Astrocyte (in vitro differentiated cells and primary cell): ENCODE results near the gene PLPP1. TPM values are rescaled to one million over a fixed set of nuclear protein-coding genes. Genes with fewer than 3 reads are reported as not detected.

Experiments
- DNase-seq: peaks from one replicate; pipeline ENCODE4 v3.0.0-alpha.2; 2010; ENCODE audit warnings: low read depth
- FAIRE-seq: peaks from 2 replicates; lab custom pipeline; 2011; peaks lifted over from hg19 to GRCh38; lab: Jason Lieb, UNC
- H2AFZ ChIP-seq: 2 replicates; pipeline ENCODE4 v1.6.0; 2012; ENCODE audit warnings: low read depth, low read length, inconsistent platforms
- H3K27ac ChIP-seq: 2 replicates; pipeline ENCODE4 v1.5.1; 2011; ENCODE audit warnings: low read depth, low read length, inconsistent platforms
- H3K27me3 ChIP-seq: 2 replicates; pipeline ENCODE4 v1.6.0; 2011; ENCODE audit warnings: low read length, inconsistent platforms; ENCODE audit not compliant: insufficient read depth
- H3K36me3 ChIP-seq: 2 replicates; pipeline ENCODE4 v1.5.1; 2011; ENCODE audit warnings: low read length, inconsistent platforms; ENCODE audit not compliant: insufficient read depth
- H3K4me1 ChIP-seq: 2 replicates; pipeline ENCODE4 v1.5.1; 2011; ENCODE audit warnings: low read length, inconsistent platforms; ENCODE audit not compliant: insufficient read depth
- H3K4me2 ChIP-seq: 2 replicates; pipeline ENCODE4 v1.6.0; 2012; ENCODE audit warnings: low read length, inconsistent platforms
- H3K4me3 ChIP-seq: 2 replicates; pipeline ENCODE4 v1.5.1; 2011; ENCODE audit warnings: low read depth, mild to moderate bottlenecking, low read length, inconsistent platforms; ENCODE audit not compliant: insufficient read depth
- H3K79me2 ChIP-seq: 2 replicates; pipeline ENCODE4 v1.6.0; 2012; ENCODE audit warnings: mild to moderate bottlenecking, low read length, inconsistent platforms; ENCODE audit not compliant: insufficient read depth
- H3K9ac ChIP-seq: 2 replicates; pipeline ENCODE4 v1.6.0; 2012; ENCODE audit warnings: mild to moderate bottlenecking, low read length, inconsistent platforms
- H3K9me3 ChIP-seq: 2 replicates; pipeline ENCODE4 v1.5.1; 2012; ENCODE audit warnings: low read depth, mild to moderate bottlenecking, low read length, inconsistent platforms; ENCODE audit not compliant: insufficient read depth
- H4K20me1 ChIP-seq: 2 replicates; pipeline ENCODE4 v1.6.0; 2012; ENCODE audit warnings: low read length, inconsistent platforms; ENCODE audit not compliant: insufficient read depth
- H3K27ac Mint-ChIP-seq: one replicate; pipeline ENCODE4 v1.8.0; 2021; ENCODE audit warnings: mild to moderate bottlenecking, mixed read lengths; ENCODE audit not compliant: unreplicated experiment
- H3K27me3 Mint-ChIP-seq: one replicate; pipeline ENCODE4 v1.8.0; 2021; ENCODE audit warnings: low read depth, mixed read lengths; ENCODE audit not compliant: unreplicated experiment
- H3K36me3 Mint-ChIP-seq: one replicate; pipeline ENCODE4 v1.8.0; 2021; ENCODE audit warnings: low read depth, mixed read lengths; ENCODE audit not compliant: unreplicated experiment
- H3K4me1 Mint-ChIP-seq: one replicate; pipeline ENCODE4 v1.8.0; 2021; ENCODE audit warnings: low read depth, mixed read lengths; ENCODE audit not compliant: unreplicated experiment
- H3K4me3 Mint-ChIP-seq: one replicate; pipeline ENCODE4 v1.8.0; 2021; ENCODE audit warnings: mild to moderate bottlenecking, moderate library complexity, mixed read lengths; ENCODE audit not compliant: unreplicated experiment
- H3K9me3 Mint-ChIP-seq: one replicate; pipeline ENCODE4 v1.8.0; 2021; ENCODE audit warnings: mild to moderate bottlenecking, mixed read lengths; ENCODE audit not compliant: unreplicated experiment
- CTCF ChIP-seq: IDR thresholded peaks from 2 replicates; pipeline ENCODE4 v1.5.1; 2011; ENCODE audit warnings: low read depth, mild to moderate bottlenecking, inconsistent platforms, low read length, moderate library complexity; ENCODE audit not compliant: insufficient read depth
- EZH2 ChIP-seq: IDR thresholded peaks from 2 replicates; pipeline ENCODE4 v1.6.1; 2012; ENCODE audit warnings: mild to moderate bottlenecking, low read length, inconsistent platforms; ENCODE audit not compliant: insufficient read depth
- total RNA-seq: library from RNA; stranded (reverse); gene quantifications from 2 replicates; pipeline ENCODE4 v1.2.1, GENCODE V29; 2021

The PLPP1 gene
- total RNA-seq, 1 donor from 2014 or later: 56.3 TPM

- Mint-ChIP-seq H3K4me1 (no peaks in the 10 kb centered on the region), H3K36me3 (peaks cover 7% of the 10 kb centered on the region), H3K9me3 (no peaks in the 10 kb centered on the region), H3K4me3 (no peak overlapping the region), H3K27me3 (no peaks in the 10 kb centered on the region), H3K27ac (no peak overlapping the region)
- H3K36me3 ChIP-seq: peaks cover 3% of the 10 kb centered on the region
- no peak overlapping the region for H3K4me2 ChIP-seq
- FAIRE-seq (peak; percentile 39), DNase-seq (no peak)
- H3K27ac ChIP-seq: no peak overlapping the region
- H3K9ac ChIP-seq: no peak overlapping the region
- H4K20me1 ChIP-seq: peaks cover 2% of the 10 kb centered on the region
- H3K4me1 ChIP-seq: no peaks in the 10 kb centered on the region
- no peaks in the 10 kb centered on the region for H3K79me2 ChIP-seq
- H3K27me3 ChIP-seq: no peaks in the 10 kb centered on the region
- TF ChIP-seq EZH2 (no peak), CTCF (no peak)
- no peaks in the 10 kb centered on the region for H3K9me3 ChIP-seq
- no peak overlapping the region for H2AFZ ChIP-seq
- H3K4me3 ChIP-seq: no peak overlapping the region
Observed at GRCh38 chr5:55469839-55470238, 64.9 kb downstream of the PLPP1 start.

GRCh38 chr5:55467862-55468551, 66.8 kb downstream of the PLPP1 start:
- H3K27me3 ChIP-seq: no peaks in the 10 kb centered on the region
- no peak for FAIRE-seq
- no peaks in the 10 kb centered on the region for H3K4me1 ChIP-seq
- H3K27ac Mint-ChIP-seq: no peak overlapping the region
- no peak overlapping the region for H3K4me2 ChIP-seq
- no peak overlapping the region for H3K9ac ChIP-seq
- H3K4me3 Mint-ChIP-seq: no peak overlapping the region
- H3K9me3 ChIP-seq: no peaks in the 10 kb centered on the region
- peaks cover 3% of the 10 kb centered on the region for H3K36me3 ChIP-seq
- DNase-seq: no peak
- H4K20me1 ChIP-seq: peaks cover 2% of the 10 kb centered on the region
- no peak overlapping the region for H3K27ac ChIP-seq
- no peaks in the 10 kb centered on the region for H3K9me3 Mint-ChIP-seq
- H3K79me2 ChIP-seq: no peaks in the 10 kb centered on the region
- TF ChIP-seq EZH2: no peak
- H3K36me3 Mint-ChIP-seq: peaks cover 7% of the 10 kb centered on the region
- H3K27me3 Mint-ChIP-seq: no peaks in the 10 kb centered on the region
- H3K4me3 ChIP-seq: no peak overlapping the region
- no peaks in the 10 kb centered on the region for H3K4me1 Mint-ChIP-seq
- H2AFZ ChIP-seq: no peak overlapping the region

- no peak overlapping the region for H3K4me3 Mint-ChIP-seq
Observed at GRCh38 chr5:55463613-55464012, 71.2 kb downstream of the PLPP1 start.

More at GRCh38 chr5:55463613-55464012, 71.2 kb downstream of the PLPP1 start:
- Mint-ChIP-seq H3K9me3 (no peaks in the 10 kb centered on the region), H3K4me1 (peaks cover 7% of the 10 kb centered on the region), H3K36me3 (peaks cover 7% of the 10 kb centered on the region), H3K27ac (no peak overlapping the region), H3K27me3 (no peaks in the 10 kb centered on the region)
- no peak overlapping the region for H3K4me2 ChIP-seq
- no peaks in the 10 kb centered on the region for H3K9me3 ChIP-seq
- peaks cover 3% of the 10 kb centered on the region for H4K20me1 ChIP-seq
- H3K36me3 ChIP-seq: peaks cover 3% of the 10 kb centered on the region
- H3K27me3 ChIP-seq: no peaks in the 10 kb centered on the region
- H3K27ac ChIP-seq: no peak overlapping the region
- no peaks in the 10 kb centered on the region for H3K79me2 ChIP-seq
- no peak for TF ChIP-seq CTCF
- no peak for TF ChIP-seq EZH2
- no peaks in the 10 kb centered on the region for H3K4me1 ChIP-seq
- H2AFZ ChIP-seq: no peak overlapping the region
- no peak for FAIRE-seq
- no peak overlapping the region for H3K9ac ChIP-seq
- no peak for DNase-seq
- H3K4me3 ChIP-seq: no peak overlapping the region
